Stimulated activated CD4-positive, alpha-beta T cell treated with anti-CD3 and anti-CD28 coated beads, Interleukin-1b, Interleukin-23, amount 100 ng/mL, for 24 hours (primary cell): Measurements from ENCODE around the gene CRBN.

Source experiments
- DNase-seq, 4 experiments: peaks; one replicate each; pipeline ENCODE4 v3.0.0-alpha.2; 2020; ENCODE audit warnings: low read depth in 4 of 4, low spot score in 1 of 4

The CRBN gene

GRCh38 chr3:3110749-3111361, 68.6 kb downstream of the CRBN start:
- no peak for DNase-seq

GRCh38 chr3:3110299-3110630, 69.2 kb downstream of the CRBN start, which contains the start of gene IL5RA:
Gene IL5RA (minus strand): TSS chr3:3110374. CDS start chr3:3104984, 5,390 bp downstream.
- DNase-seq, result no peak

- DNase-seq, result no peak
These were observed 69.8 kb downstream of the CRBN start for GRCh38 chr3:3109407-3110298.

GRCh38 chr3:3107858-3108257, 71.6 kb downstream of the CRBN start:
- no peak for DNase-seq

DNA sequence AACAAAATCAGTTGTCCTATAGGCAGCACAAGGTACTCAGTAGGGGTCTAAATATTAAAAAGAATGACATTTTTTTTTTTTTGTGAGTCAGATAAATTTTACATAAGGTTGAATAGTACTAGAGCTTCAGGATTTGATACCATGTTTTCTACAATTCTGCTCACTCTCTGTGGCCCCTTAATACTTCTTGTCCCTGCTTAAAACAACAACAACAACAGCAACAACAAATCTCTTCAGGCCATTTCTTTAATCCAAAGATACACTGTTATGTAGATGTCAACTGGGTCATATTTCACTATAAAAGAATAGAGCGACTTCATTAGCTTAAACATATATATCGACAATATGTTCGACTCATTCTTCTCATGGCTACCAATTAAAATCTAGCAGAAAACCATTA, 72.3 kb downstream of the CRBN start:
- DNase-seq, result no peak

DNA sequence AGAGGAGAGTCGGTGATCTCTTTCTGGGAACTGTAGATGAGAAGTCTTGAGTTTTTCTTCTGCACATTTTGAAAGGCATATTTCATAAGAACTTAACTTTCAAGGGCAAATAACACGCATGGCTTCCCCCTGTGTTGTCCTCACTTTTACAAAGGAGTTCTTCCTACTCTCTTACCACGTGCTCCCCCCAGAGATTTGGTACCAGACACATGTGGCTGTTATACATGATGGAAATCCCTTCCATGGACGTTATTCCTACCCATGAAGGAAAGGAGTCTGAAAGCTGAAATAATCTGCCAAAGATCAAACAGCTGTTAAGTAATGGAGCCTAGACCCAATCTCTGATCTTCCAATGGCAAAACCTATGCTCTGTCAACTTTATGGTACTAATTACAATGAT, 73.7 kb downstream of the CRBN start:
- DNase-seq, result no peak

DNA sequence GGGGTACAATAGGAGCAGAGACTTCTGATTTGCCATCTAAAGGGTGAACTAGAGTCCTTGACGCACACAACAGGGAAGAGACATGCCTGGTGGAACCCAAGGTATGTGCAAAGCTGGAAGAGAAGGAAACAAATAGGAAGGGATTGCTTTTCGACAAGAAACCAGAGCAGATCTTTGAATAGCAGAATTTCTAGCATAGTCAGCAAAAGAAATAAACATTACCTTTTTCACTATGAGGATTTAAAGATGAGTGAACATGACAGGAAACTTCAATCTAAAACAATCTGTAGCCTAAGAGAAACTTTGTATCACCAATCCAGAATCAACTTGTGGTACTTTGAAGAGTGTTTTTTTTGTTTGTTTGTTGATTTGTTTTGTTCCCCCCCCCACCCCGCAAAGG, 74.2 kb downstream of the CRBN start:
- no peak for DNase-seq

DNA sequence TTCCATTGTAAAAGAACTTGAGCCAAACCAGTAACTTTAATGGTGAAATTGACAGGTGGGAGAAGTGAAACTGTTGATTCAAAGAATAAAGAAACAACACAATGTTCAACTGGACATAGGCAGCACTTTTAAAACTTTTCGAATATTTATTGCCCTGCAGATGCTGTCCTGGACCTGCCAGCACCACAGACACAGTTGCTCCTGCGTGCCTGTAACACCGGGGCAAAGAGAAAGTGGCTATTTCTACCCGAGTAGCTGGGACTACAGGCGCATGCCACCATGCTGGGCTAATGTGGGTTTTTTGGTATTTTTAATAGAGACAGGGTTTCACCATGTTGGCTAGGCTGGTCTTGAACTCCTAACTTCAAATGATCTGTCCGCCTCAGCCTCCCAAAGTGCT, 76.7 kb downstream of the CRBN start:
- DNase-seq, result no peak

DNA sequence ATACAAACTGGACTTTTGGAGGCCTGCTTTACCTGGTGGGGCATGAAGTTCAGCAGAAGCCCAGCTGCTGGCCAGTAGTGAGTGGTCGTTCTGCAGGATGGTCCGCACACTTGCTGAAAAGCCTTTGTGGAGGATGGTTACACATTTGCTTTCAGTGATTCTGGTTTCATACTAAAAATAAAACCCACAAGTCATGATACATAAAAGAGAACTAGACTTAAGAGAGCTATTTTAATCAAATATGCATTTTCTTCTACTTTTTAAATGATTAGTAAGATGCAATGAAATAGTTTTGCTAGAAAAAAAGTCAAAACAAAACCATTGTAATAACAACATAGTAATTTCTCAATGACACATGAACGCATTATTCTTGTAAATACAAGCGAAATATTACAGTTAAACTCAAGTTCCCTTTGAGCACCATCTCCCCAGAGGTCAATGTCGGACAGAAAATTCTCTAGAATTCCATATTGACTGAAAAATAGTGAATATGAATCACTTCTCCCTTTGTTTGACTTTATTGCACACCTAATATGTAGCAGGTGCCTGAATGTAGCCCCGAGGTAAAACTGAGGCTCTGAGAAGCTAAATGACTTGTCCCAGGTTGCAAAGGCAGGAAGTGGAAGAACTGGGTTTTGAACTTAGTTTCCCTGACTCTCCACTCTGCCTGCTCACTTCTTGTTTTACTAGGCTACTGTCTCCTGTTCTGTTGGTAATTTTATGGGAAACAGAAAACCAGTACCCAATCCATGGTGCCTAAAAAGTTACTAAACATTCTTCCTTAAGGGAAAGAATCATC, 77.6 kb downstream of the CRBN start:
- no peak for DNase-seq
